SH-SY5Y (cell line): Measurements from ENCODE around the gene QPRT.

Experiments
- GATA2 ChIP-seq: IDR thresholded peaks from 2 replicates; pipeline ENCODE4 v1.6.1; 2011; ENCODE audit warnings: mild to moderate bottlenecking, low read depth, low read length
- GATA3 ChIP-seq: IDR thresholded peaks from 2 replicates; pipeline ENCODE4 v1.6.1; 2011; ENCODE audit warnings: low read depth, mild to moderate bottlenecking, low read length, moderate library complexity

GRCh38 chr16:29736112-29736511 is 57.1 kb downstream of the QPRT start:
- no peak for TF ChIP-seq GATA2
- no peak for TF ChIP-seq GATA3
